OCI-LY3 (cell line): ENCODE data around the gene BEGAIN.

Source experiments
- CTCF ChIP-seq: fragments of 200-600, 300-600 bp; sonication (generic); IDR thresholded peaks from 2 replicates; pipeline ENCODE4 v1.5.1; 2014; ENCODE audit warnings: antibody characterized with exemption, low read length, low read depth
- EZH2phosphoT487 ChIP-seq: fragments of 200-600 bp; shearing (Covaris generic); IDR thresholded peaks from 2 replicates; pipeline ENCODE4 v1.6.1; 2018; ENCODE audit warnings: antibody characterized with exemption, mixed run types, low read depth

GRCh38 chr14:100487304-100487703 lies 99.9 kb downstream of the BEGAIN start:
- no peak for TF ChIP-seq CTCF
- no peak for TF ChIP-seq EZH2phosphoT487
